ENCODE data around the gene PTGDR. TPM values are rescaled to one million over a fixed set of nuclear protein-coding genes. Genes with fewer than 3 reads are reported as not detected.

The PTGDR gene
- total and polyA plus RNA-seq, 10 of the 15 experiments (the other 5 are each of a cell fraction or from before 2014, with no cell fraction given), result not detected

- TF ChIP-seq E2F8 (IDR thresholded peaks at IDR 0.05; ENCODE audit: low read depth, partially characterized antibody) (no peak), SMAD5 (IDR thresholded peaks at IDR 0.05; ENCODE audit: low read depth) (no peak), IRF3 (IDR thresholded peaks at IDR 0.05) (no peak)
Observed at GRCh38 chr14:52267501-52268278, at the start of gene PTGDR (continued).

DNA sequence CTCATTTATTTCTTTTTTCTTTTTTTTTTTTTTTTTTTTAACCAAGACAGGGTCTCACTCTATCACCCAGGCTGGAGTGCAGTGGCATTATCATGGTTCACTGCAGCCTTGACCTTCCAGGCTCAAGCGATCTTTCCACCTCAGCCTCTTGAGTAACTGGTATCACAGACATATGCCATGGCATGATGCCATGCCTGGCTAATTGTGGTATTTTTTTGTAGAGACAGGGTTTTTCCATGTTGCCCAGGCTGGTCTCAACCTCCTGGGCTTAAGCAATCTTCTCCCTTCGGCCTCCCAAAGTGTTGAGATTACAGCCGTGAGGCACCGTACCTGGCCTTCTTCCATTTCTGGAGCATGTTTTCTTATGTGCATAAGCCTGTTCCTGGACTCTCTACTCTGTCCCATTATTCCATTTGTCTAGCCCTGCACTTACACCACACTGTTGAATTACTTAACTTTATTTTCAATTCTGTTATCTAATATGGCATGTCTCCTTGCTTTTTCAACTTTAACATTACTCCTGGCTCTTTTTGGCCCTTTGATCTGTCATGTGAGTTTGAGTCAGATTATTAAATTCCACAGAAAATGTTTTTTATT, 47.9 kb upstream of the PTGDR start:
- Histone ChIP-seq H3K9ac (ENCODE audit: control insufficient read depth, insufficient read depth, low read length) (no peak overlapping the region), H3K27ac (ENCODE audit: control insufficient read depth, insufficient read depth) (no peak overlapping the region), H3K36me3 (ENCODE audit: control insufficient read depth in 2 of 2, insufficient read depth in 2 of 2, low read length in 1 of 2) (no peaks in the 10 kb centered on the region), H4K20me1 (ENCODE audit: control insufficient read depth, insufficient read depth) (no peaks in the 10 kb centered on the region), H3K9me3 (replicated peaks; ENCODE audit: control insufficient read depth, insufficient read depth, low read length) (no peaks in the 10 kb centered on the region), H3K27me3 (replicated peaks in 1 of 2; ENCODE audit: control insufficient read depth in 2 of 2, insufficient read depth in 2 of 2, low read length in 1 of 2) (no peaks in the 10 kb centered on the region), H3K79me2 (ENCODE audit: control insufficient read depth, insufficient read depth, low read length) (no peaks in the 10 kb centered on the region), H3K4me2 (ENCODE audit: control insufficient read depth, insufficient read depth) (no peak overlapping the region), H2AFZ (ENCODE audit: control insufficient read depth, low read depth, low read length) (no peak overlapping the region), H3K4me3 (no peak overlapping the region), H3K4me1 (ENCODE audit: control insufficient read depth, insufficient read depth, low read length) (no peaks in the 10 kb centered on the region)
- ATAC-seq (no peak), FAIRE-seq (no peak), DNase-seq (ENCODE audit: low read depth, low spot score) (no peak)
- BruUV-seq (replicated peaks), result no TSS peak
- ChIA-PET POLR2A (no interaction called here), SMC1A (ENCODE audit: uncharacterized antibody, unreplicated experiment) (no interaction called here), RAD21 (ENCODE audit: unreplicated experiment) (interaction anchor here (0.7 kb wide), 1 partner anchor 733 kb away, joined by 3 read pairs; no protein-coding TSS in a partner anchor), CTCF (no interaction called here)
- intact Hi-C loops (cut with micrococcal nuclease; ENCODE audit: unreplicated experiment), result no loop called here
- 69% methylated on average over 4 of the region's 4 CpGs for WGBS (ENCODE audit: insufficient coverage, insufficient replicate concordance, low lambda C conversion rate, missing lambda C conversion rate)
- in situ Hi-C loops (cut with MboI), result no loop called here
- TF ChIP-seq SUZ12 (IDR thresholded peaks at IDR 0.05; ENCODE audit: unreplicated experiment) (no peak), PAX8 (IDR thresholded peaks at IDR 0.05) (no peak), MTA3 (IDR thresholded peaks at IDR 0.05; ENCODE audit: borderline replicate concordance, low read length) (no peak), NR2F1 (conservative IDR thresholded peaks at IDR 0.05) (no peak), YBX1 (IDR thresholded peaks at IDR 0.05) (no peak), E2F8 (IDR thresholded peaks at IDR 0.05; ENCODE audit: low read depth, partially characterized antibody) (no peak), HDAC6 (IDR thresholded peaks at IDR 0.05; ENCODE audit: unreplicated experiment) (no peak), KAT2A (conservative IDR thresholded peaks at IDR 0.05; ENCODE audit: control insufficient read depth, low read depth, low read length) (no peak), PBX3 (IDR thresholded peaks at IDR 0.05; ENCODE audit: insufficient replicate concordance, low read depth, low read length) (no peak), DPF2 (IDR thresholded peaks at IDR 0.05) (no peak), PML (IDR thresholded peaks at IDR 0.05; ENCODE audit: low read length) (no peak), NFXL1 (IDR thresholded peaks at IDR 0.05; ENCODE audit: borderline replicate concordance) (no peak)
